K562 (cell line): ENCODE results near the gene FRMD7.
"Not testable (repeated sequence)": the region's sequence is repeated elsewhere in the genome, so short reads cannot be mapped to it uniquely, and the experiment has no call there.

Source experiments
- CEBPB ChIP-seq: fragments of 450-650 bp; IDR thresholded peaks from 2 replicates; pipeline ENCODE4 v1.6.1; 2016; ENCODE audit warnings: missing genetic modification characterization, missing compliant biosample characterization
- E2F4 ChIP-seq: sonication (generic); formaldehyde crosslinking; IDR thresholded peaks from 2 replicates; pipeline ENCODE4 v1.8.0; 2022; ENCODE audit warnings: mild to moderate bottlenecking, low read depth, missing genetic modification reagents
- FOS ChIP-seq: IDR thresholded peaks from 3 replicates; pipeline ENCODE4 v1.6.1; 2011; ENCODE audit not compliant: insufficient read length; ENCODE audit errors: extremely low read depth
- HLTF ChIP-seq: fragments of 450-650 bp; IDR thresholded peaks from 2 replicates; pipeline ENCODE4 v1.6.1; 2016
- IRF9 ChIP-seq: fragments of 450-650 bp; IDR thresholded peaks from 2 replicates; pipeline ENCODE4 v1.6.1; 2016; ENCODE audit warnings: missing biosample characterization, missing genetic modification characterization
- MECOM ChIP-seq: fragments of 250-450 bp; sonication (Bioruptor Pico); IDR thresholded peaks from 2 replicates; pipeline ENCODE4 v1.8.0; 2022; ENCODE audit warnings: inconsistent platforms
- MTA2 ChIP-seq: fragments of 450-650 bp; IDR thresholded peaks from 2 replicates; pipeline ENCODE4 v1.6.1; 2016; ENCODE audit warnings: low read depth
- NCOA2 ChIP-seq, 2 experiments: fragments of 450-650 bp; IDR thresholded peaks; 2 replicates each; pipeline ENCODE4 v1.6.1; 2018; ENCODE audit warnings: mild to moderate bottlenecking in 2 of 2, moderate library complexity in 1 of 2; ENCODE audit not compliant: partially characterized antibody in 2 of 2
- NRF1 ChIP-seq, 2 experiments: fragments of 450-650 bp; IDR thresholded peaks in 1 of 2; conservative IDR thresholded peaks in 1 of 2; 2 replicates each; pipeline ENCODE4 v1.6.1; 2014; ENCODE audit warnings: mild to moderate bottlenecking in 2 of 2
- POLR2A ChIP-seq: fragments of 450-650 bp; conservative IDR thresholded peaks from 2 replicates; pipeline ENCODE4 v1.6.1; 2016
- POLR2G ChIP-seq: fragments of 200-400 bp; formaldehyde crosslinking; IDR thresholded peaks from 2 replicates; pipeline ENCODE4 v1.6.1; 2017; ENCODE audit warnings: low read depth, mild to moderate bottlenecking, antibody characterized with exemption, low read length, moderate library complexity
- POLR3A ChIP-seq: IDR thresholded peaks from 2 replicates; pipeline ENCODE4 v1.6.1; 2011; ENCODE audit warnings: borderline replicate concordance, mild to moderate bottlenecking, moderate library complexity; ENCODE audit not compliant: insufficient read length, insufficient read depth; ENCODE audit errors: extremely low read depth
- SMC3 ChIP-seq: conservative IDR thresholded peaks from 2 replicates; pipeline ENCODE4 v1.6.1; 2011; ENCODE audit warnings: low read depth, low read length, improper control_type of control experiment; ENCODE audit not compliant: insufficient read depth
- USF1 ChIP-seq: sonication (generic); formaldehyde crosslinking; IDR thresholded peaks from 2 replicates; pipeline ENCODE4 v1.9.0; 2022; ENCODE audit warnings: mild to moderate bottlenecking, missing genetic modification reagents

GRCh38 chrX:132051778-132052177 is 76.0 kb downstream of the FRMD7 start:
- TF ChIP-seq POLR2A; POLR3A; MECOM (CRISPR knock-in tag); MTA2; IRF9 (tag); NRF1 (conservative IDR thresholded peaks at IDR 0.05 in 1 of 2, IDR thresholded peaks at IDR 0.05 in 1 of 2); CEBPB; POLR2G; SMC3; FOS; HLTF; NCOA2 (IDR thresholded peaks at IDR 0.05; ENCODE audit: partially characterized antibody in 2 of 2); E2F4 (CRISPR knock-in tag); USF1 (CRISPR knock-in tag): not testable (repeated sequence)
